ENCODE measurements around the gene LIPC. TPM values are rescaled to one million over a fixed set of nuclear protein-coding genes. Genes with fewer than 3 reads are reported as not detected.

The LIPC gene
- total RNA-seq, 2 donors from 2014 or later: 0.52 to 0.59 TPM

DNA sequence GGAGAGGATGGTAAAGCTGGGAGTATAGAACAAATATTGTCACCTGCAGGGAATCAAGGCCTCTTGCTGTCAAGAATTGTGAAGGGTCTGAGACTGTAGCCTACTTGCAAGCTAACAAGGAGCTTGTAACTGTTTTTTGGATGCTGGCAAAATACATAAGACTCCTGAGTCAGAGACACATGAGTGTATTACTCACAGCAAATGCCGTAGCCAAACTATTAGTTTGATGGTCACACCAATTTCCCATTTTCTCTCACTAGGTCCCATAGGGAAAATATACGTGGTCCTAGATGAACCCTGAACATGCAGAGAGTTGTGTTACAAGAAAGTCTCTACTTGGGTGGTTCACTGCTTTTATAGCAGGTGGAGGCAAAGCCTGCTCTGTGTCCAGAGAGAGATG lies 44.7 kb upstream of the LIPC start:
- DNase-seq (ENCODE audit: low spot score): no peak
- no peak overlapping the region for H3K4me3 ChIP-seq
- no peaks in the 10 kb centered on the region for H3K27me3 ChIP-seq
- TF ChIP-seq, protein P1, sequence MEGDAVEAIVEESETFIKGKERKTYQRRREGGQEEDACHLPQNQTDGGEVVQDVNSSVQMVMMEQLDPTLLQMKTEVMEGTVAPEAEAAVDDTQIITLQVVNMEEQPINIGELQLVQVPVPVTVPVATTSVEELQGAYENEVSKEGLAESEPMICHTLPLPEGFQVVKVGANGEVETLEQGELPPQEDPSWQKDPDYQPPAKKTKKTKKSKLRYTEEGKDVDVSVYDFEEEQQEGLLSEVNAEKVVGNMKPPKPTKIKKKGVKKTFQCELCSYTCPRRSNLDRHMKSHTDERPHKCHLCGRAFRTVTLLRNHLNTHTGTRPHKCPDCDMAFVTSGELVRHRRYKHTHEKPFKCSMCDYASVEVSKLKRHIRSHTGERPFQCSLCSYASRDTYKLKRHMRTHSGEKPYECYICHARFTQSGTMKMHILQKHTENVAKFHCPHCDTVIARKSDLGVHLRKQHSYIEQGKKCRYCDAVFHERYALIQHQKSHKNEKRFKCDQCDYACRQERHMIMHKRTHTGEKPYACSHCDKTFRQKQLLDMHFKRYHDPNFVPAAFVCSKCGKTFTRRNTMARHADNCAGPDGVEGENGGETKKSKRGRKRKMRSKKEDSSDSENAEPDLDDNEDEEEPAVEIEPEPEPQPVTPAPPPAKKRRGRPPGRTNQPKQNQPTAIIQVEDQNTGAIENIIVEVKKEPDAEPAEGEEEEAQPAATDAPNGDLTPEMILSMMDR (IDR thresholded peaks at IDR 0.05): no peak
- H3K27ac ChIP-seq: no peak overlapping the region
- H3K36me3 ChIP-seq: no peaks in the 10 kb centered on the region
- H3K4me1 ChIP-seq: no peaks in the 10 kb centered on the region
- no peaks in the 10 kb centered on the region for H3K9me3 ChIP-seq

DNA sequence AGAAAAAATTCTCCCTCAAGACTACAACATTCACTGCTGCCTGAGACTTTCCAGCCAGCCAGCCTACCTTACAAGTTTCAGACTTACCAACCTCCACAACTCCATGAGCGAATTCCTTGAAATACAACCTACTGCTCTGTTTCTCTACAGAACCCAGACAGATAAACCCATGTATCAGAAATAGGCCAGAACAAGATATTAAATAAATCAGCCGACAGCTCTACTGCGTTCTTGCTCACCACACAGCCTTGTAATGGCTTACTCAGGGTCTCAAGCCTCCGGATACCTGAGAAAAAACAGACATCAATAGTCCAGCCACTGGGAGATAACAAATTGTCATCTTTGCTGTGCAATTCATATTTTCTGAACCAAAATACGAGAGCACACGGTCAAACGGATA lies 43.6 kb upstream of the LIPC start:
- Histone ChIP-seq H3K27ac (no peak overlapping the region), H3K9me3 (no peaks in the 10 kb centered on the region), H3K4me1 (no peaks in the 10 kb centered on the region), H3K4me3 (no peak overlapping the region), H3K36me3 (no peaks in the 10 kb centered on the region), H3K27me3 (no peaks in the 10 kb centered on the region)
- DNase-seq (ENCODE audit: low spot score): no peak
- TF ChIP-seq, protein P1 (IDR thresholded peaks at IDR 0.05): no peak

DNA sequence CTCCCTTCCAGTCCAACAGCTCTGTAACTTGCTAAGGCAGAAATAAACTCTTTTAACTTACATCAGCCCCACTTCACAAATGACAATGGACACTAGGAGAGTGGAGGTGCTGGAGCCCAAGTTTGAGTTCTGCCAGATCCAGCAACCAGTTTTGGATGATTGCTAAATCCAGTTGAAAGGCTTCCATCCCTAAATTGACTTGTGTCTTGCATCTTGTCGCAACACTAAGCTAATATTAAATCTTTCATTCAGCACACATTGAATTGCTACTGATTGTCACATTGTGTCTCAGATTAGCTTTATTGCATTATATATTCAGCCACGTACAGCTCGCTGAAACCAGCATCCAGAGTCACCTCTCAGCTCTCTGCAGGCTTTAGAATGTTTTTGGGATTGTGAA lies 41.7 kb upstream of the LIPC start:
- no peak overlapping the region for H3K4me3 ChIP-seq
- no peaks in the 10 kb centered on the region for H3K27me3 ChIP-seq
- TF ChIP-seq, protein P1 (IDR thresholded peaks at IDR 0.05): no peak
- H3K9me3 ChIP-seq: no peaks in the 10 kb centered on the region
- H3K27ac ChIP-seq: no peak overlapping the region
- DNase-seq (ENCODE audit: low spot score): no peak
- H3K36me3 ChIP-seq: no peaks in the 10 kb centered on the region
- no peaks in the 10 kb centered on the region for H3K4me1 ChIP-seq

DNA sequence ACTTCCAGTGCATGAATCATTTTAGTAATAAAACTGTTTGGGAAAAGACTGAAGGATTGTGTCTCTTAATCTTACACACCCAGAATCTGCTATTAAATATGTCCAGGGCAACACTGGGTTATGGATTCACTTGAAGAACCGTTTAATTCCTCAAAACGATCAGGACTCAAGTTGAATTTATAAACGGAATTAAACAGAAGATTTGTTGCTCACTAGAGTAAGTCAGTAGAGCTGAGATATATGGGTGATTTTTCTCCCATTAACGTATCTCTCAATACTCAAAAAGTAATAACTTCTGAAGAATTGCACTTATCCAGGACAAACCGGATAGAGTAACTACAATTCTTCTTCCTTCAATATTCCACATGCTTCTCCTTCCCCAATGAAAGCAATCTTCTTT lies 41.1 kb upstream of the LIPC start:
- TF ChIP-seq, protein P1 (IDR thresholded peaks at IDR 0.05): no peak
- Histone ChIP-seq H3K27ac (no peak overlapping the region), H3K4me3 (no peak overlapping the region), H3K9me3 (no peaks in the 10 kb centered on the region), H3K27me3 (no peaks in the 10 kb centered on the region), H3K4me1 (no peaks in the 10 kb centered on the region), H3K36me3 (no peaks in the 10 kb centered on the region)
- no peak for DNase-seq (ENCODE audit: low spot score)

DNA sequence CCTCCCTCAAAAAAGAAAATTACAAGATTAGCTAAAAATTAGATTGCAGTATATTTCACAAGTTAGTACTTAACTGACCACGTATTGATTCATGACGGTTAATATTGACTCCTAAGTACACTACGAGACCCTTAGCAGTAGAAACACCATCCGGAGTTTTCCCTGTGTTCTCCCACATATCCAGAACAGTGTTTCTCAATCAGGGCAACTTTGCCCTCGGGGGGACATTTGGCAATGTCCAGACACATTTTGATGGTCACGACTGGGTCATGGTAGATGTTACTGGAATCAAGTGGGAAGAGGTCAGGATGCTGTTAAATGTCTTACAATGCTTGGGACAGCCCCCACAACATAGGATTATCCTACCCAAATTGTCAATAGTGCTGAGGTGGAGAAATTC lies 40.7 kb upstream of the LIPC start:
- H3K27ac ChIP-seq: no peak overlapping the region
- no peak overlapping the region for H3K4me3 ChIP-seq
- H3K27me3 ChIP-seq: no peaks in the 10 kb centered on the region
- TF ChIP-seq, protein P1 (IDR thresholded peaks at IDR 0.05): no peak
- no peaks in the 10 kb centered on the region for H3K4me1 ChIP-seq
- H3K36me3 ChIP-seq: no peaks in the 10 kb centered on the region
- no peak for DNase-seq (ENCODE audit: low spot score)
- H3K9me3 ChIP-seq: no peaks in the 10 kb centered on the region

DNA sequence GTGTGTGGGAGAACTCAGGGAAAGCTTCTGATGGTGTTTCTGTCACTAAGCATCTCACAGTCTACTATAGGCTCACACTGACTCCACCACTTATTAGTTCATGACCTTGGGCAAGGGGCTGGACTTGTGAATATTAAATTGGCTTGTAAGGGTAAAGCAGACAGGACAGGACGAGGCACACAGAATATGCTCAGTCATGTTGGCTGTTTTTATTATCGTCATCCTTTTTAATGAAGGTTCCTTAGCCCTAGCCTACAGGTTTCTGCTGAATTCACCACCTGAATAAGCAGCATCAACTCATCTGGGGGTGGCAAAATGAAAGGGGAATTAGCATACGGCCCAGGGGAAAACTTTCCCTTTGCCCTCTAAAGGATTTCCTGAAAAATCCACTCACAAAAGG lies 39.6 kb upstream of the LIPC start:
- DNase-seq (ENCODE audit: low spot score): no peak
- Histone ChIP-seq H3K4me1 (no peaks in the 10 kb centered on the region), H3K36me3 (no peaks in the 10 kb centered on the region), H3K9me3 (no peaks in the 10 kb centered on the region), H3K4me3 (no peak overlapping the region), H3K27me3 (no peaks in the 10 kb centered on the region), H3K27ac (no peak overlapping the region)
- TF ChIP-seq, protein P1 (IDR thresholded peaks at IDR 0.05): no peak

All from right atrium auricular region (tissue), 2 donors.